ENCODE results near the gene HOXB5.

GRCh38 chr17:48565022-48565554, 28.5 kb downstream of the HOXB5 start:
- no peak for TF ChIP-seq CTCF (conservative IDR thresholded peaks at IDR 0.05; ENCODE audit: low read depth, low read length)
- no peak for TF ChIP-seq EZH2 (IDR thresholded peaks at IDR 0.05; ENCODE audit: borderline replicate concordance, low read depth, low read length, poor library complexity, severe bottlenecking)
